ENCODE results near the gene EEFSEC. TPM values are rescaled to one million over a fixed set of nuclear protein-coding genes. Genes with fewer than 3 reads are reported as not detected.

The EEFSEC gene
- total RNA-seq, 1 experiment from 2014 or later: 14.6 TPM

- peak; percentile 90 for DNase-seq (ENCODE audit: low spot score)
- in situ Hi-C loops (cut with HindIII; ENCODE audit: low sequenced_read_pairs): no loop called here
These were observed 232.0 kb downstream of the EEFSEC start for GRCh38 chr3:128385080-128385832.

GRCh38 chr3:128388932-128389331 lies 235.7 kb downstream of the EEFSEC start:
- in situ Hi-C loops (cut with HindIII; ENCODE audit: low sequenced_read_pairs): no loop called here
- DNase-seq (ENCODE audit: low spot score): no peak

GRCh38 chr3:128390867-128391266 lies 237.6 kb downstream of the EEFSEC start:
- in situ Hi-C loops (cut with HindIII; ENCODE audit: low sequenced_read_pairs): no loop called here
- DNase-seq (ENCODE audit: low spot score): no peak

GRCh38 chr3:128392021-128392420 lies 238.7 kb downstream of the EEFSEC start:
- in situ Hi-C loops (cut with HindIII; ENCODE audit: low sequenced_read_pairs): no loop called here
- DNase-seq (ENCODE audit: low spot score): no peak

- in situ Hi-C loops (cut with HindIII; ENCODE audit: low sequenced_read_pairs): no loop called here
- peak; percentile 78 for DNase-seq (ENCODE audit: low spot score)
These were observed 239.7 kb downstream of the EEFSEC start for GRCh38 chr3:128392818-128393544.

- in situ Hi-C loops (cut with HindIII; ENCODE audit: low sequenced_read_pairs): no loop called here
These were observed 240.8 kb downstream of the EEFSEC start for GRCh38 chr3:128394033-128394432.

GRCh38 chr3:128395046-128395445 lies 241.8 kb downstream of the EEFSEC start:
- in situ Hi-C loops (cut with HindIII; ENCODE audit: low sequenced_read_pairs): no loop called here
- DNase-seq (ENCODE audit: low spot score): no peak

More at GRCh38 chr3:128394033-128394432, 240.8 kb downstream of the EEFSEC start:
- no peak for DNase-seq (ENCODE audit: low spot score)

GRCh38 chr3:128395500-128396162 lies 242.3 kb downstream of the EEFSEC start:
- peak; percentile 61 for DNase-seq (ENCODE audit: low spot score)
- in situ Hi-C loops (cut with HindIII; ENCODE audit: low sequenced_read_pairs): no loop called here

GRCh38 chr3:128397484-128397883 lies 244.2 kb downstream of the EEFSEC start:
- no peak for DNase-seq (ENCODE audit: low spot score)
- in situ Hi-C loops (cut with HindIII; ENCODE audit: low sequenced_read_pairs): no loop called here

GRCh38 chr3:128398586-128398985 lies 245.3 kb downstream of the EEFSEC start:
- in situ Hi-C loops (cut with HindIII; ENCODE audit: low sequenced_read_pairs): no loop called here
- DNase-seq (ENCODE audit: low spot score): no peak

- DNase-seq (ENCODE audit: low spot score): no peak
- in situ Hi-C loops (cut with HindIII; ENCODE audit: low sequenced_read_pairs): no loop called here
These were observed 246.1 kb downstream of the EEFSEC start for GRCh38 chr3:128399221-128399915.

GRCh38 chr3:128400671-128401070 lies 247.4 kb downstream of the EEFSEC start:
- in situ Hi-C loops (cut with HindIII; ENCODE audit: low sequenced_read_pairs): no loop called here
- DNase-seq (ENCODE audit: low spot score): no peak

GRCh38 chr3:128402319-128402718 lies 249.0 kb downstream of the EEFSEC start:
- in situ Hi-C loops (cut with HindIII; ENCODE audit: low sequenced_read_pairs): no loop called here
- DNase-seq (ENCODE audit: low spot score): no peak

- in situ Hi-C loops (cut with HindIII; ENCODE audit: low sequenced_read_pairs): no loop called here
- no peak for DNase-seq (ENCODE audit: low spot score)
These were observed 249.7 kb downstream of the EEFSEC start for GRCh38 chr3:128402998-128403397.

GRCh38 chr3:128404276-128405068 lies 251.2 kb downstream of the EEFSEC start:
- in situ Hi-C loops (cut with HindIII; ENCODE audit: low sequenced_read_pairs): no loop called here
- peak; percentile 69 for DNase-seq (ENCODE audit: low spot score)

- in situ Hi-C loops (cut with HindIII; ENCODE audit: low sequenced_read_pairs): no loop called here
These were observed 252.4 kb downstream of the EEFSEC start for GRCh38 chr3:128405554-128406277.

GRCh38 chr3:128407247-128407646 lies 254.0 kb downstream of the EEFSEC start:
- no peak for DNase-seq (ENCODE audit: low spot score)
- in situ Hi-C loops (cut with HindIII; ENCODE audit: low sequenced_read_pairs): no loop called here

More at GRCh38 chr3:128405554-128406277, 252.4 kb downstream of the EEFSEC start:
- DNase-seq (ENCODE audit: low spot score): no peak
